Neural progenitor cell (in vitro differentiated cells): ENCODE data around the gene DHRS11.

ENCODE experiments used
- CTCF ChIP-seq: fragments of 200-600 bp; sonication (generic); IDR thresholded peaks from 2 replicates; pipeline ENCODE4 v1.5.1; 2017; ENCODE audit warnings: antibody characterized with exemption, mild to moderate bottlenecking
- EZH2 ChIP-seq: fragments of 200-600 bp; sonication (generic); IDR thresholded peaks from 2 replicates; pipeline ENCODE4 v1.6.1; 2017; ENCODE audit warnings: antibody characterized with exemption, mild to moderate bottlenecking, moderate library complexity
- EZH2phosphoT487 ChIP-seq: fragments of 200-600 bp; sonication (generic); IDR thresholded peaks from 2 replicates; pipeline ENCODE4 v1.6.1; 2017; ENCODE audit warnings: antibody characterized with exemption

GRCh38 chr17:36600465-36600864 lies 8.8 kb downstream of the DHRS11 start:
- TF ChIP-seq CTCF (no peak), EZH2 (no peak), EZH2phosphoT487 (no peak)
